OCI-LY7 (cell line): Measurements from ENCODE around the gene PCDHA10. TPM values are rescaled to one million over a fixed set of nuclear protein-coding genes. Genes with fewer than 3 reads are reported as not detected.
"Not testable (repeated sequence)": the region's sequence is repeated elsewhere in the genome, so short reads cannot be mapped to it uniquely, and the experiment has no call there.

ENCODE experiments used
- BruUV-seq: library from RNA; stranded (reverse); fragments of 400-500 nt; replicated peaks from 2 replicates; lab custom pipeline; 2021; lab: Mats Ljungman, UMichigan
- CTCF ChIA-PET: fragments of 300-600 bp; sonication (Branson Sonifier 250); formaldehyde crosslinking; loops from one replicate; lab custom pipeline; 2022; ENCODE audit warnings: antibody characterized with exemption; ENCODE audit not compliant: unreplicated experiment; lab: Charles Lee
- POLR2A ChIA-PET: fragments of 300-600 bp; sonication (Branson Sonifier 250); formaldehyde crosslinking; loops from one replicate; lab custom pipeline; 2022; ENCODE audit warnings: antibody characterized with exemption; lab: Charles Lee
- DNase-seq: peaks from one replicate; pipeline ENCODE4 v3.0.0-alpha.2; 2015; ENCODE audit warnings: low spot score
- H2AFZ ChIP-seq: fragments of 200-600 bp; sonication (generic), shearing (Covaris generic); 2 replicates; pipeline ENCODE4 v1.6.1; 2014; ENCODE audit warnings: mild to moderate bottlenecking, antibody characterized with exemption, low read length, moderate library complexity
- H3K27ac ChIP-seq: fragments of 200-600 bp; sonication (generic); 2 replicates; pipeline ENCODE4 v1.5.1; 2014; ENCODE audit warnings: mixed run types, low read depth, mild to moderate bottlenecking, moderate library complexity, low read length, inconsistent platforms; ENCODE audit not compliant: poor library complexity, severe bottlenecking
- H3K36me3 ChIP-seq: fragments of 200-600 bp; sonication (generic); 2 replicates; pipeline ENCODE4 v1.6.1; 2014; ENCODE audit warnings: mild to moderate bottlenecking, antibody characterized with exemption, low read length, moderate library complexity, mixed read lengths; ENCODE audit not compliant: insufficient read depth
- H3K4me1 ChIP-seq: fragments of 200-600 bp; sonication (generic); 2 replicates; pipeline ENCODE4 v1.5.1; 2014; ENCODE audit warnings: mild to moderate bottlenecking, low read length; ENCODE audit not compliant: insufficient read depth, poor library complexity, severe bottlenecking
- H3K4me2 ChIP-seq: fragments of 200-600 bp; sonication (generic); 2 replicates; pipeline ENCODE4 v1.6.1; 2014; ENCODE audit warnings: mild to moderate bottlenecking, low read length
- H3K4me3 ChIP-seq: fragments of 200-600 bp; sonication (generic); 2 replicates; pipeline ENCODE4 v1.5.1; 2014; ENCODE audit warnings: mild to moderate bottlenecking, low read depth, low read length; ENCODE audit not compliant: poor library complexity, severe bottlenecking
- H3K79me2 ChIP-seq: fragments of 200-600 bp; sonication (generic); 2 replicates; pipeline ENCODE4 v1.6.1; 2016; ENCODE audit warnings: low read depth, mild to moderate bottlenecking, low read length, moderate library complexity, mixed read lengths; ENCODE audit not compliant: insufficient read depth
- H3K9me2 ChIP-seq: fragments of 200-600 bp; sonication (generic); 2 replicates; pipeline ENCODE4 v1.6.1; 2016; ENCODE audit warnings: mild to moderate bottlenecking, low read length, mixed read lengths; ENCODE audit not compliant: insufficient read depth
- H3K9me3 ChIP-seq: fragments of 200-600 bp; sonication (generic); 2 replicates; pipeline ENCODE4 v1.6.1; 2014; ENCODE audit warnings: mild to moderate bottlenecking, mixed run types, low read length, mixed read lengths
- H4K20me1 ChIP-seq: fragments of 200-600 bp; sonication (generic); 2 replicates; pipeline ENCODE4 v1.6.1; 2014; ENCODE audit warnings: mild to moderate bottlenecking, antibody characterized with exemption, low read length, moderate library complexity, mixed read lengths; ENCODE audit not compliant: insufficient read depth
- EZH2phosphoT487 ChIP-seq: fragments of 200-600 bp; sonication (generic); IDR thresholded peaks from 2 replicates; pipeline ENCODE4 v1.6.1; 2018; ENCODE audit warnings: low read depth, borderline replicate concordance, mild to moderate bottlenecking, mixed run types, antibody characterized with exemption, low read length, moderate library complexity, mixed read lengths
- intact Hi-C: fragments of 100-400 bp; cut with micrococcal nuclease; formaldehyde crosslinking; loops from one replicate; pipeline ENCODE4 v1.10.0; 2022; ENCODE audit not compliant: unreplicated experiment
- total RNA-seq, 2 experiments: library from RNA; depleted of rRNA in 1 of 2; stranded (reverse); fragments of >200 nt in 1 of 2; shearing (Covaris generic) in 1 of 2; gene quantifications; 2 replicates each; pipeline ENCODE4 v1.2.3, GENCODE V29; 2014 to 2022
- TF ChIP-seq, protein P1 (sequence below): fragments of 200-600 bp; sonication (generic); conservative IDR thresholded peaks from 2 replicates; pipeline ENCODE4 v1.5.1; 2014; ENCODE audit warnings: mild to moderate bottlenecking, antibody characterized with exemption, low read length, moderate library complexity, mixed read lengths

Gene PCDHA10
- total RNA-seq, 2 experiments from 2014 or later, result not detected

GRCh38 chr5:140823475-140823874 is 32.2 kb upstream of the PCDHA10 start:
- no peaks in the 10 kb centered on the region for H3K9me2 ChIP-seq
- no peaks in the 10 kb centered on the region for H4K20me1 ChIP-seq
- H3K27ac ChIP-seq, result no peak overlapping the region
- H3K4me2 ChIP-seq, result no peak overlapping the region
- no peaks in the 10 kb centered on the region for H3K36me3 ChIP-seq
- H3K4me1 ChIP-seq, result no peaks in the 10 kb centered on the region
- intact Hi-C loops, result no loop called here
- ChIA-PET CTCF (no interaction called here), POLR2A (no interaction called here)
- H3K9me3 ChIP-seq, result no peaks in the 10 kb centered on the region
- BruUV-seq, result no TSS peak
- DNase-seq, result no peak
- no peaks in the 10 kb centered on the region for H3K79me2 ChIP-seq
- no peak overlapping the region for H3K4me3 ChIP-seq
- H2AFZ ChIP-seq, result no peak overlapping the region
- TF ChIP-seq EZH2phosphoT487, result no peak

DNA sequence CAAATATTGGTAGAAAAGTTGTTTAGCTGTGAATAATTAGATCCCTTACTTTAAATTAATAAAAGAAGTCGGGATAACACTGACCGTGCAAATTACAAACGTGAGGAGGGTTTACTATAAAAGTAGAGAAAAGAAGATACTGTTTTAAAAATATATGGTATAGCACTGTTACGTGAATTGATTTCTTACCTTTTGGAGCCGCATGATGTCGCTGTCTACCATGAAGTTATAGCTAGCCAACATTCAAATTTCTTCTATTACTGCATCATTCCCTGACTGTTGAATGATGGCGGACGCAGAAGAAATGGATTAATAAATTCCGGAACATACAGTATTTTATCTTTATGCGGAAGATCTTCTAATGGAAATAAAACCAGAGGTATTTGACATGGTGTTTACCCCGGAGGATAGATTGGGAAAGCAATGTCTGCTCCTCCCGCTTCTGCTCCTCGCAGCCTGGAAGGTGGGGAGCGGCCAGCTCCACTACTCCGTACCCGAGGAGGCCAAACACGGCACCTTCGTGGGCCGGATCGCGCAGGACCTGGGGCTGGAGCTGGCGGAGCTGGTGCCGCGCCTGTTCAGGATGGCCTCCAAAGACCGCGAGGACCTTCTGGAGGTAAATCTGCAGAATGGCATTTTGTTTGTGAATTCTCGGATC is 27.9 kb upstream of the PCDHA10 start, which contains the start of gene PCDHA6:
TSS of gene PCDHA6 (plus strand) at position 257 of the 658 bp plus-strand sequence. CDS start at position 389, 132 bp downstream.
- Histone ChIP-seq H3K9me3 (no peaks in the 10 kb centered on the region), H3K4me1 (no peaks in the 10 kb centered on the region), H4K20me1 (no peaks in the 10 kb centered on the region), H3K4me2 (no peak within 1 kb of the TSS), H3K4me3 (no peak within 1 kb of the TSS), H3K27ac (no peak within 1 kb of the TSS), H3K9me2 (no peaks in the 10 kb centered on the region), H2AFZ (no peak within 1 kb of the TSS), H3K79me2 (no peaks in the 10 kb centered on the region), H3K36me3 (no peaks in the 10 kb centered on the region)
- no peak for DNase-seq
- intact Hi-C loops, result no loop called here
- TF ChIP-seq, protein P1, sequence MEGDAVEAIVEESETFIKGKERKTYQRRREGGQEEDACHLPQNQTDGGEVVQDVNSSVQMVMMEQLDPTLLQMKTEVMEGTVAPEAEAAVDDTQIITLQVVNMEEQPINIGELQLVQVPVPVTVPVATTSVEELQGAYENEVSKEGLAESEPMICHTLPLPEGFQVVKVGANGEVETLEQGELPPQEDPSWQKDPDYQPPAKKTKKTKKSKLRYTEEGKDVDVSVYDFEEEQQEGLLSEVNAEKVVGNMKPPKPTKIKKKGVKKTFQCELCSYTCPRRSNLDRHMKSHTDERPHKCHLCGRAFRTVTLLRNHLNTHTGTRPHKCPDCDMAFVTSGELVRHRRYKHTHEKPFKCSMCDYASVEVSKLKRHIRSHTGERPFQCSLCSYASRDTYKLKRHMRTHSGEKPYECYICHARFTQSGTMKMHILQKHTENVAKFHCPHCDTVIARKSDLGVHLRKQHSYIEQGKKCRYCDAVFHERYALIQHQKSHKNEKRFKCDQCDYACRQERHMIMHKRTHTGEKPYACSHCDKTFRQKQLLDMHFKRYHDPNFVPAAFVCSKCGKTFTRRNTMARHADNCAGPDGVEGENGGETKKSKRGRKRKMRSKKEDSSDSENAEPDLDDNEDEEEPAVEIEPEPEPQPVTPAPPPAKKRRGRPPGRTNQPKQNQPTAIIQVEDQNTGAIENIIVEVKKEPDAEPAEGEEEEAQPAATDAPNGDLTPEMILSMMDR, result no peak
- TF ChIP-seq EZH2phosphoT487, result no peak
- ChIA-PET CTCF (no interaction called here), POLR2A (no interaction called here)
- no TSS peak for BruUV-seq

DNA sequence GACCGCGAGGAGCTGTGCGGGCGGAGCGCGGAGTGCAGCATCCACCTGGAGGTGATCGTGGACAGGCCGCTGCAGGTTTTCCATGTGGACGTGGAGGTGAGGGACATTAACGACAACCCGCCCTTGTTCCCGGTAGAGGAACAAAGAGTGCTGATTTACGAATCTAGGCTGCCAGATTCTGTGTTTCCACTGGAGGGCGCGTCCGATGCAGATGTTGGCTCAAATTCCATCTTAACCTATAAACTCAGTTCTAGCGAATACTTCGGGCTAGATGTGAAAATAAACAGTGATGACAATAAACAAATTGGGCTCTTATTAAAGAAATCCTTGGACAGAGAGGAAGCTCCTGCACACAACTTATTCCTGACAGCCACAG is 27.3 kb upstream of the PCDHA10 start:
- Histone ChIP-seq H3K4me2 (no peak overlapping the region), H3K36me3 (no peaks in the 10 kb centered on the region), H4K20me1 (no peaks in the 10 kb centered on the region), H3K27ac (no peak overlapping the region), H3K9me2 (no peaks in the 10 kb centered on the region), H3K9me3 (no peaks in the 10 kb centered on the region), H3K4me3 (no peak overlapping the region), H3K4me1 (no peaks in the 10 kb centered on the region), H3K79me2 (no peaks in the 10 kb centered on the region), H2AFZ (no peak overlapping the region)
- intact Hi-C loops, result no loop called here
- POLR2A ChIA-PET, result interaction anchor here (1.1 kb wide), 1 partner anchor 12 kb away, joined by 3 read pairs; no protein-coding TSS in a partner anchor
- TF ChIP-seq EZH2phosphoT487, result no peak
- TF ChIP-seq, protein P1, result 0 out of 2 replicates have a peak, but pooled peaks have one; percentile 16
- CTCF ChIA-PET, result no interaction called here
- DNase-seq, result no peak
- BruUV-seq, result no TSS peak

GRCh38 chr5:140829511-140830501 is 25.9 kb upstream of the PCDHA10 start:
- intact Hi-C loops, H3K9me3 ChIP-seq, DNase-seq, CTCF ChIA-PET, H3K4me1 ChIP-seq, H2AFZ ChIP-seq, H3K27ac ChIP-seq, H3K79me2 ChIP-seq, H3K9me2 ChIP-seq, H3K4me2 ChIP-seq, BruUV-seq, H4K20me1 ChIP-seq, H3K4me3 ChIP-seq, H3K36me3 ChIP-seq: not testable (repeated sequence)
- POLR2A ChIA-PET, result interaction anchor here (1.1 kb wide), 1 partner anchor 14 kb away, joined by 3 read pairs; no protein-coding TSS in a partner anchor
